A549 (cell line): Measurements from ENCODE around the gene SLC6A16. TPM values are rescaled to one million over a fixed set of nuclear protein-coding genes. Genes with fewer than 3 reads are reported as not detected.

Experiments
- ATAC-seq, 2 experiments: fragments of 200-7000 bp in 1 of 2; fragments of >200 bp in 1 of 2; cut with Nextera tagmentation in 1 of 2; cut with Tn5 transposase in 1 of 2; 3 replicates each; pipeline versions ENCODE4 v1.8.0 to v1.9.1; 2018 to 2020; ENCODE audit warnings: mild to moderate bottlenecking in 1 of 2, moderate library complexity in 1 of 2
- CTCF ChIA-PET: fragments of 300-600 bp; sonication (Branson Sonifier 250); formaldehyde crosslinking; extraction: SDS; loops from one replicate; lab custom pipeline; 2021; ENCODE audit warnings: antibody characterized with exemption, inconsistent platforms; lab: Yijun Ruan, JAX
- POLR2A ChIA-PET: fragments of 350-600 bp; formaldehyde crosslinking; extraction: SDS; loops from one replicate; lab custom pipeline; 2021; ENCODE audit warnings: antibody characterized with exemption, inconsistent platforms; lab: Yijun Ruan, JAX
- DNase-seq, 2 experiments: peaks; one replicate each; pipeline versions ENCODE4 v3.0.0 to v3.0.0-alpha.2; 2011 to 2016; ENCODE audit warnings: low read depth in 1 of 2, low spot score in 1 of 2
- FAIRE-seq: peaks from 2 replicates; lab custom pipeline; 2011; peaks lifted over from hg19 to GRCh38; lab: Jason Lieb, UNC
- H3K27ac ChIP-seq, 2 experiments: fragments of >200 bp; sonication (Bioruptor Twin); formaldehyde crosslinking; 3 replicates each; pipeline ENCODE4 v1.5.1; 2016 to 2017
- H3K4me1 ChIP-seq: fragments of >200 bp; sonication (Bioruptor Twin); formaldehyde crosslinking; 3 replicates; pipeline ENCODE4 v1.6.1; 2016
- H3K4me2 ChIP-seq: fragments of >200 bp; sonication (Bioruptor Twin); formaldehyde crosslinking; 3 replicates; pipeline ENCODE4 v1.6.1; 2016
- H3K4me3 ChIP-seq: fragments of >200 bp; sonication (Bioruptor Twin); formaldehyde crosslinking; 3 replicates; pipeline ENCODE4 v1.5.1; 2016
- H3K9me3 ChIP-seq: fragments of >200 bp; sonication (Bioruptor Twin); formaldehyde crosslinking; 3 replicates; pipeline ENCODE4 v1.6.1; 2016
- CBX8 ChIP-seq: fragments of 200-600 bp; sonication (generic); IDR thresholded peaks from 2 replicates; pipeline ENCODE4 v1.6.1; 2016
- CEBPB ChIP-seq, 2 experiments: fragments of >200 bp in 1 of 2; sonication (Bioruptor Twin) in 1 of 2; formaldehyde crosslinking in 1 of 2; IDR thresholded peaks; 2 replicates each; pipeline ENCODE4 v1.6.1; 2012 to 2016
- CHD4 ChIP-seq: fragments of 200-600 bp; sonication (generic); IDR thresholded peaks from 2 replicates; pipeline ENCODE4 v1.6.1; 2016; ENCODE audit warnings: antibody characterized with exemption, mild to moderate bottlenecking, borderline replicate concordance
- E2F6 ChIP-seq: IDR thresholded peaks from 2 replicates; pipeline ENCODE4 v1.6.1; 2012; ENCODE audit warnings: low read depth, borderline replicate concordance
- HMGXB4 ChIP-seq: fragments of 250-450 bp; sonication (Bioruptor Pico); IDR thresholded peaks from 2 replicates; pipeline ENCODE4 v1.5.0; 2021; ENCODE audit warnings: mild to moderate bottlenecking, moderate library complexity, borderline replicate concordance
- HOXA7 ChIP-seq: fragments of 250-450 bp; sonication (Bioruptor Pico); IDR thresholded peaks from 2 replicates; pipeline ENCODE4 v1.5.0; 2020; ENCODE audit warnings: mild to moderate bottlenecking, moderate library complexity
- KDM1A ChIP-seq: fragments of 200-600 bp; sonication (generic); IDR thresholded peaks from 2 replicates; pipeline ENCODE4 v1.6.1; 2016; ENCODE audit warnings: low read depth, mild to moderate bottlenecking
- KDM5A ChIP-seq: fragments of 200-600 bp; sonication (generic); IDR thresholded peaks from 2 replicates; pipeline ENCODE4 v1.6.1; 2016; ENCODE audit warnings: antibody characterized with exemption, mild to moderate bottlenecking
- MAZ ChIP-seq: fragments of 150-350 bp; IDR thresholded peaks from 2 replicates; pipeline ENCODE4 v1.6.1; 2014; ENCODE audit warnings: antibody characterized with exemption, low read depth, low read length, borderline replicate concordance
- NPAS2 ChIP-seq: fragments of 250-450 bp; sonication (Bioruptor Pico); IDR thresholded peaks from 2 replicates; pipeline ENCODE4 v1.8.0; 2022; ENCODE audit warnings: mild to moderate bottlenecking, moderate library complexity, borderline replicate concordance
- NR3C1 ChIP-seq: fragments of >200 bp; sonication (Bioruptor Twin); formaldehyde crosslinking; IDR thresholded peaks from 3 replicates; pipeline ENCODE4 v1.6.1; 2017
- PBX3 ChIP-seq: IDR thresholded peaks from 2 replicates; pipeline ENCODE4 v1.6.1; 2012
- PHF8 ChIP-seq: fragments of 200-600 bp; sonication (generic); IDR thresholded peaks from 2 replicates; pipeline ENCODE4 v1.6.1; 2016; ENCODE audit warnings: low read depth, mild to moderate bottlenecking, antibody characterized with exemption, moderate library complexity, borderline replicate concordance
- POLR2A ChIP-seq: IDR thresholded peaks from 2 replicates; pipeline ENCODE4 v1.6.1; 2012; ENCODE audit warnings: mild to moderate bottlenecking, low read length
- RNF2 ChIP-seq: fragments of 200-600 bp; sonication (generic); IDR thresholded peaks from 2 replicates; pipeline ENCODE4 v1.6.1; 2016; ENCODE audit warnings: low read depth, mild to moderate bottlenecking, antibody characterized with exemption, moderate library complexity, borderline replicate concordance
- TFCP2L1 ChIP-seq: fragments of 250-450 bp; sonication (Bioruptor Pico); IDR thresholded peaks from 2 replicates; pipeline ENCODE4 v1.5.0; 2021; ENCODE audit warnings: mild to moderate bottlenecking
- USF2 ChIP-seq: fragments of 450-650 bp; IDR thresholded peaks from 2 replicates; pipeline ENCODE4 v1.6.1; 2014; ENCODE audit warnings: antibody characterized with exemption
- WGBS: methylation state at CpG from one replicate; pipeline ENCODE4 v1.1.6; 2017; ENCODE audit errors: missing lambda C conversion rate; 5-methylcytosine and 5-hydroxymethylcytosine counted together
- polyA plus RNA-seq, 4 experiments: library from polyadenylated mRNA; depleted of rRNA in 3 of 4; stranded (reverse); fragments of >200 nt; fragmentation: RNase III in 1 of 4; extraction: RNeasy Plus Mini Kit Qiagen cat#74134 plus additional on column Dnase treatment in 1 of 4; gene quantifications; 2 replicates in 3 of 4; 3 replicates in 1 of 4; pipeline ENCODE4 v1.2.3, GENCODE V29; 2011 to 2017

SLC6A16 gene
- polyA plus RNA-seq, 2 of the 4 experiments (the other 2 are of a cell fraction): 3.2 to 5.9 TPM

- FAIRE-seq: no peak
- DNase-seq: no peak
- H3K27ac ChIP-seq: no peak overlapping the region
- CTCF ChIA-PET: interaction anchor here (0.8 to 5.6 kb wide), 5 partner anchors 12 to 103 kb away, joined by 3 to 17 read pairs (median 3); no protein-coding TSS in a partner anchor
- no peak overlapping the region for H3K4me2 ChIP-seq
- 77% methylated on average over 31 of the region's 36 CpGs for WGBS
- ATAC-seq: peak in 1 of 2 experiments; percentile 11; a peak in 2 of 6 replicates
- no peaks in the 10 kb centered on the region for H3K4me1 ChIP-seq
- POLR2A ChIA-PET: interaction anchor here (0.6 kb wide), 1 partner anchor 22 kb away, joined by 3 read pairs; the partner anchor contains the start of gene TEAD2
- H3K4me3 ChIP-seq: no peak overlapping the region
- TF ChIP-seq PBX3 (no peak), NPAS2 (CRISPR knock-in tag) (no peak), E2F6 (no peak), PHF8 (no peak), CHD4 (no peak), USF2 (no peak), TFCP2L1 (no peak), KDM5A (no peak), POLR2A (no peak), KDM1A (no peak), CEBPB (IDR thresholded peaks at IDR 0.05) (no peak), NR3C1 (no peak)
- H3K9me3 ChIP-seq: no peaks in the 10 kb centered on the region
These were observed 15.3 kb upstream of the SLC6A16 start for GRCh38 chr19:49340069-49340864.

- DNase-seq (no peak), ATAC-seq (peak in 1 of 2 experiments; percentile 23; a peak in 3 of 6 replicates)
- 94% methylated on average over 45 of the region's 47 CpGs for WGBS
- Histone ChIP-seq H3K4me2 (no peak overlapping the region), H3K4me1 (no peaks in the 10 kb centered on the region), H3K4me3 (no peak overlapping the region), H3K9me3 (no peaks in the 10 kb centered on the region)
- CTCF ChIA-PET: interaction anchor here (0.8 kb wide), 2 partner anchors 9 to 38 kb away, joined by 3 to 4 read pairs; no protein-coding TSS in a partner anchor
- TF ChIP-seq RNF2: no peak
- TF ChIP-seq MAZ: no peak
- TF ChIP-seq HOXA7: no peak
- no peak for TF ChIP-seq HMGXB4 (CRISPR knock-in tag)
- no peak for TF ChIP-seq CBX8
- TF ChIP-seq, all 56 proteins: peak for 0
- POLR2A ChIA-PET: interaction anchor here (0.6 kb wide), 1 partner anchor 23 kb away, joined by 3 read pairs; the partner anchor contains the start of gene TEAD2
- no peak overlapping the region for H3K27ac ChIP-seq
- FAIRE-seq: no peak
These were observed 14.5 kb upstream of the SLC6A16 start for GRCh38 chr19:49339301-49340068.
